C4-2B (cell line): ENCODE results near the gene TMEM131L.

Source experiments
- CTCF ChIP-seq: fragments of 450-650 bp; conservative IDR thresholded peaks from 2 replicates; pipeline ENCODE4 v1.5.1; 2017; ENCODE audit warnings: mild to moderate bottlenecking
- ZFX ChIP-seq: fragments of 450-650 bp; IDR thresholded peaks from 2 replicates; pipeline ENCODE4 v1.6.1; 2017

- TF ChIP-seq CTCF (no peak), ZFX (no peak)
Observed at GRCh38 chr4:153683763-153684181, 217.6 kb downstream of the TMEM131L start.
